WTC11 (cell line): Measurements from ENCODE around the gene PHAX. TPM values are rescaled to one million over a fixed set of nuclear protein-coding genes. Genes with fewer than 3 reads are reported as not detected.
"Not testable (repeated sequence)": the region's sequence is repeated elsewhere in the genome, so short reads cannot be mapped to it uniquely, and the experiment has no call there.

Experiments used
- ATAC-seq: fragments of 200-7000 bp; cut with Tn5 transposase; 2 replicates; pipeline ENCODE4 v1.10.0; 2021; ENCODE audit warnings: mild to moderate bottlenecking, moderate library complexity
- CTCF ChIA-PET: fragments of 300-600 bp; sonication (Branson Sonifier 250); formaldehyde crosslinking; loops from one replicate; lab custom pipeline; 2021; ENCODE audit warnings: antibody characterized with exemption; lab: Charles Lee
- POLR2A ChIA-PET: fragments of 350-600 bp; sonication (Branson Sonifier 250); formaldehyde crosslinking; loops from one replicate; lab custom pipeline; 2021; ENCODE audit warnings: antibody characterized with exemption; lab: Charles Lee
- DNase-seq: peaks from one replicate; pipeline ENCODE4 v3.0.0; 2021; ENCODE audit warnings: low spot score
- H3K27ac Mint-ChIP-seq: 2 replicates; pipeline ENCODE4 v1.8.0; 2021; ENCODE audit warnings: mixed read lengths
- H3K27me3 Mint-ChIP-seq: 2 replicates; pipeline ENCODE4 v1.8.0; 2021; ENCODE audit warnings: low read depth, mild to moderate bottlenecking, moderate library complexity, mixed read lengths
- H3K36me3 Mint-ChIP-seq: 2 replicates; pipeline ENCODE4 v1.8.0; 2021; ENCODE audit warnings: mixed read lengths
- H3K4me1 Mint-ChIP-seq: 2 replicates; pipeline ENCODE4 v1.8.0; 2022; ENCODE audit warnings: mixed read lengths
- H3K4me3 Mint-ChIP-seq: 2 replicates; pipeline ENCODE4 v1.8.0; 2021; ENCODE audit warnings: mild to moderate bottlenecking, moderate library complexity, mixed read lengths
- H3K9me3 Mint-ChIP-seq: 2 replicates; pipeline ENCODE4 v1.8.0; 2021; ENCODE audit warnings: mixed read lengths
- CDX4 ChIP-seq: fragments of 250-450 bp; sonication (Bioruptor Pico); IDR thresholded peaks from 2 replicates; pipeline ENCODE4 v1.9.0; 2021; ENCODE audit warnings: moderate library complexity, mild to moderate bottlenecking, inconsistent platforms, borderline replicate concordance
- E2F5 ChIP-seq: sonication (generic); formaldehyde crosslinking; IDR thresholded peaks from 2 replicates; pipeline ENCODE4 v1.8.1; 2022; ENCODE audit warnings: mild to moderate bottlenecking, moderate library complexity, missing genetic modification reagents
- FOXK1 ChIP-seq: sonication (generic); formaldehyde crosslinking; IDR thresholded peaks from 2 replicates; pipeline ENCODE4 v1.8.0; 2022; ENCODE audit warnings: mild to moderate bottlenecking, moderate library complexity, missing genetic modification reagents
- IRF2 ChIP-seq: sonication (generic); formaldehyde crosslinking; IDR thresholded peaks from 2 replicates; pipeline ENCODE4 v1.8.0; 2022; ENCODE audit warnings: low read depth, missing genetic modification reagents, borderline replicate concordance
- MAX ChIP-seq: sonication (generic); formaldehyde crosslinking; IDR thresholded peaks from 2 replicates; pipeline ENCODE4 v1.8.0; 2022; ENCODE audit warnings: mild to moderate bottlenecking, missing genetic modification reagents
- MLX ChIP-seq: sonication (generic); formaldehyde crosslinking; IDR thresholded peaks from 2 replicates; pipeline ENCODE4 v1.8.1; 2023; ENCODE audit warnings: mild to moderate bottlenecking, missing genetic modification reagents, moderate library complexity
- TEAD1 ChIP-seq: sonication (generic); formaldehyde crosslinking; IDR thresholded peaks from 2 replicates; pipeline ENCODE4 v1.8.0; 2022; ENCODE audit warnings: mild to moderate bottlenecking, missing genetic modification reagents
- ZBTB21 ChIP-seq: sonication (generic); formaldehyde crosslinking; IDR thresholded peaks from 2 replicates; pipeline ENCODE4 v1.8.1; 2023; ENCODE audit warnings: mild to moderate bottlenecking, missing genetic modification reagents, borderline replicate concordance
- ZBTB43 ChIP-seq: sonication (generic); formaldehyde crosslinking; IDR thresholded peaks from 2 replicates; pipeline ENCODE4 v1.8.1; 2023; ENCODE audit warnings: mild to moderate bottlenecking, missing genetic modification reagents
- ZNF121 ChIP-seq: sonication (generic); formaldehyde crosslinking; IDR thresholded peaks from 2 replicates; pipeline ENCODE4 v1.8.0; 2023; ENCODE audit warnings: missing genetic modification reagents
- ZNF138 ChIP-seq: sonication (generic); formaldehyde crosslinking; conservative IDR thresholded peaks from 2 replicates; pipeline ENCODE4 v1.8.1; 2022; ENCODE audit warnings: mild to moderate bottlenecking, moderate library complexity, missing genetic modification reagents
- ZNF281 ChIP-seq: sonication (generic); formaldehyde crosslinking; IDR thresholded peaks from 2 replicates; pipeline ENCODE4 v1.8.0; 2023; ENCODE audit warnings: mild to moderate bottlenecking, missing genetic modification reagents
- ZNF512 ChIP-seq: sonication (generic); formaldehyde crosslinking; IDR thresholded peaks from 2 replicates; pipeline ENCODE4 v1.8.1; 2022; ENCODE audit warnings: missing genetic modification reagents, borderline replicate concordance
- total RNA-seq: library from RNA; stranded (reverse); gene quantifications from 3 replicates; pipeline ENCODE4 v1.2.3, GENCODE V29; 2021

PHAX gene
- total RNA-seq, 1 experiment from 2014 or later, result 58.2 TPM

GRCh38 chr5:126552614-126553013 is 48.1 kb upstream of the PHAX start:
- DNase-seq (no peak), ATAC-seq (no peak)
- TF ChIP-seq ZNF121, result peak; percentile 48; the same call in 1 of the 2 replicates
- TF ChIP-seq CDX4 (CRISPR knock-in tag), result no peak
- no peaks in the 10 kb centered on the region for H3K4me1 Mint-ChIP-seq
- H3K27me3 Mint-ChIP-seq, result no peaks in the 10 kb centered on the region
- ChIA-PET POLR2A (no interaction called here), CTCF (no interaction called here)
- peaks cover 68% of the 10 kb centered on the region for H3K36me3 Mint-ChIP-seq
- no peaks in the 10 kb centered on the region for H3K9me3 Mint-ChIP-seq
- no peak overlapping the region for H3K4me3 Mint-ChIP-seq
- no peak overlapping the region for H3K27ac Mint-ChIP-seq

- H3K4me1 Mint-ChIP-seq, H3K27me3 Mint-ChIP-seq, H3K4me3 Mint-ChIP-seq, ATAC-seq, H3K27ac Mint-ChIP-seq, CTCF ChIA-PET, H3K9me3 Mint-ChIP-seq, DNase-seq: not testable (repeated sequence)
- POLR2A ChIA-PET, result interaction anchor here (0.6 kb wide), 1 partner anchor 26 kb away, joined by 3 read pairs; no protein-coding TSS in a partner anchor
- H3K36me3 Mint-ChIP-seq, result peaks cover 76% of the 10 kb centered on the region
These were observed 45.6 kb upstream of the PHAX start for GRCh38 chr5:126555101-126555500.

GRCh38 chr5:126561908-126562307 is 38.8 kb upstream of the PHAX start:
- DNase-seq (no peak), ATAC-seq (no peak)
- Mint-ChIP-seq H3K36me3 (peaks cover 68% of the 10 kb centered on the region), H3K27ac (no peak overlapping the region), H3K4me1 (peaks cover 21% of the 10 kb centered on the region), H3K9me3 (no peaks in the 10 kb centered on the region), H3K4me3 (no peak overlapping the region), H3K27me3 (no peaks in the 10 kb centered on the region)
- no peak for TF ChIP-seq ZNF138 (CRISPR knock-in tag)
- no peak for TF ChIP-seq MAX (CRISPR knock-in tag)
- TF ChIP-seq ZNF512 (CRISPR knock-in tag), result no peak
- no peak for TF ChIP-seq ZNF281 (CRISPR knock-in tag)
- no peak for TF ChIP-seq IRF2 (CRISPR knock-in tag)
- TF ChIP-seq ZNF121, result no peak
- TF ChIP-seq TEAD1 (CRISPR knock-in tag), result no peak
- TF ChIP-seq ZBTB43 (CRISPR knock-in tag), result no peak
- CTCF ChIA-PET, result no interaction called here
- POLR2A ChIA-PET, result no interaction called here

- ChIA-PET CTCF (no interaction called here), POLR2A (no interaction called here)
- no peak overlapping the region for H3K4me3 Mint-ChIP-seq
- peaks cover 69% of the 10 kb centered on the region for H3K36me3 Mint-ChIP-seq
- no peak overlapping the region for H3K27ac Mint-ChIP-seq
- DNase-seq, result no peak
- H3K9me3 Mint-ChIP-seq, result no peaks in the 10 kb centered on the region
- TF ChIP-seq ZNF281 (CRISPR knock-in tag) (no peak), ZBTB21 (CRISPR knock-in tag) (no peak), E2F5 (CRISPR knock-in tag) (no peak), FOXK1 (no peak), ZNF512 (CRISPR knock-in tag) (no peak), MLX (CRISPR knock-in tag) (no peak), ZNF121 (no peak)
- ATAC-seq, result no peak
- no peaks in the 10 kb centered on the region for H3K27me3 Mint-ChIP-seq
- H3K4me1 Mint-ChIP-seq, result peaks cover 24% of the 10 kb centered on the region
These were observed 37.9 kb upstream of the PHAX start for GRCh38 chr5:126562823-126563222.
